PC-3 (cell line): ENCODE measurements around the gene HOOK2. TPM values are rescaled to one million over a fixed set of nuclear protein-coding genes. Genes with fewer than 3 reads are reported as not detected.
A peak's percentile ranks its signal among the peaks of the same experiment; 100 is the strongest.

ENCODE experiments used
- ATAC-seq: fragments of 200-7000 bp; cut with Tn5 transposase; 2 replicates; pipeline ENCODE4 v1.9.1; 2020; ENCODE audit warnings: mild to moderate bottlenecking, moderate library complexity
- BruUV-seq: library from RNA; stranded (reverse); fragments of 400-500 nt; replicated peaks from 2 replicates; lab custom pipeline; 2021; lab: Mats Ljungman, UMichigan
- CTCF ChIA-PET: fragments of 300-600 bp; sonication (Branson Sonifier 250); formaldehyde crosslinking; loops from one replicate; lab custom pipeline; 2022; ENCODE audit warnings: antibody characterized with exemption; lab: Charles Lee
- POLR2A ChIA-PET: fragments of 300-600 bp; sonication (Branson Sonifier 250); formaldehyde crosslinking; loops from one replicate; lab custom pipeline; 2022; ENCODE audit warnings: antibody characterized with exemption; ENCODE audit not compliant: unreplicated experiment; lab: Charles Lee
- DNase-seq: peaks from one replicate; pipeline ENCODE4 v3.0.0-alpha.2; 2015
- H2AFZ ChIP-seq: fragments of 300-600 bp; sonication (generic); 2 replicates; pipeline ENCODE4 v1.6.0; 2016; ENCODE audit warnings: antibody characterized with exemption, low read length
- H3F3A ChIP-seq: fragments of 300-600 bp; sonication (generic); one replicate; pipeline ENCODE4 v1.6.0; 2017; ENCODE audit warnings: antibody characterized with exemption, low read length, control low read depth, mild to moderate bottlenecking; ENCODE audit not compliant: unreplicated experiment
- H3K27ac ChIP-seq: fragments of 300-600 bp; sonication (generic); 2 replicates; pipeline ENCODE4 v1.5.1; 2016; ENCODE audit warnings: mild to moderate bottlenecking, low read length
- H3K27me3 ChIP-seq: fragments of 300-600 bp; sonication (generic); 2 replicates; pipeline ENCODE4 v1.6.1; 2016; ENCODE audit warnings: low read length, mixed read lengths
- H3K36me3 ChIP-seq: fragments of 300-600 bp; sonication (generic); 2 replicates; pipeline ENCODE4 v1.6.1; 2016; ENCODE audit warnings: low read depth, mixed run types, low read length, mixed read lengths
- H3K4me1 ChIP-seq: fragments of 300-600 bp; sonication (generic); 2 replicates; pipeline ENCODE4 v1.5.1; 2016; ENCODE audit warnings: low read length; ENCODE audit not compliant: insufficient read depth
- H3K4me2 ChIP-seq: fragments of 300-600 bp; sonication (generic); 2 replicates; pipeline ENCODE4 v1.6.0; 2016; ENCODE audit warnings: low read length
- H3K4me3 ChIP-seq: fragments of 300-600 bp; sonication (generic); 2 replicates; pipeline ENCODE4 v1.5.1; 2016; ENCODE audit warnings: mild to moderate bottlenecking, low read length, mixed read lengths
- H3K79me2 ChIP-seq: fragments of 300-600 bp; sonication (generic); 2 replicates; pipeline ENCODE4 v1.6.1; 2017; ENCODE audit warnings: low read length, mixed read lengths
- H3K9ac ChIP-seq: fragments of 300-600 bp; sonication (generic); 2 replicates; pipeline ENCODE4 v1.6.0; 2016; ENCODE audit warnings: mild to moderate bottlenecking, low read length
- H3K9me2 ChIP-seq: fragments of 300-600 bp; sonication (generic); replicated peaks from 2 replicates; pipeline ENCODE4 v1.6.1; 2016; ENCODE audit warnings: mixed run types, low read length, mixed read lengths
- H3K9me3 ChIP-seq: fragments of 300-600 bp; sonication (generic); 2 replicates; pipeline ENCODE4 v1.6.1; 2016; ENCODE audit warnings: low read length, mixed read lengths
- H4K20me1 ChIP-seq: fragments of 300-600 bp; sonication (generic); 2 replicates; pipeline ENCODE4 v1.6.1; 2016; ENCODE audit warnings: low read length, mixed read lengths
- CTCF ChIP-seq: fragments of 300-600 bp; sonication (generic); conservative IDR thresholded peaks from 2 replicates; pipeline ENCODE4 v1.5.1; 2017; ENCODE audit warnings: antibody characterized with exemption, low read depth, mild to moderate bottlenecking, low read length
- EZH2 ChIP-seq: fragments of 300-600 bp; sonication (generic); IDR thresholded peaks from one replicate; pipeline ENCODE4 v1.6.1; 2017; ENCODE audit warnings: antibody characterized with exemption, mild to moderate bottlenecking, low read length; ENCODE audit not compliant: unreplicated experiment
- EZH2phosphoT487 ChIP-seq: fragments of 300-600 bp; sonication (generic); IDR thresholded peaks from 2 replicates; pipeline ENCODE4 v1.6.1; 2018; ENCODE audit warnings: mild to moderate bottlenecking, antibody characterized with exemption, low read length, borderline replicate concordance
- intact Hi-C: fragments of 100-400 bp; cut with micrococcal nuclease; formaldehyde crosslinking; loops from 2 replicates; pipeline ENCODE4 v1.9.0; 2023
- total RNA-seq: library from RNA; depleted of rRNA; stranded (reverse); fragments of >200 nt; gene quantifications from 2 replicates; pipeline ENCODE4 v1.2.3, GENCODE V29; 2014

HOOK2 gene
- total RNA-seq, 1 experiment from 2014 or later, result 95.2 TPM

DNA sequence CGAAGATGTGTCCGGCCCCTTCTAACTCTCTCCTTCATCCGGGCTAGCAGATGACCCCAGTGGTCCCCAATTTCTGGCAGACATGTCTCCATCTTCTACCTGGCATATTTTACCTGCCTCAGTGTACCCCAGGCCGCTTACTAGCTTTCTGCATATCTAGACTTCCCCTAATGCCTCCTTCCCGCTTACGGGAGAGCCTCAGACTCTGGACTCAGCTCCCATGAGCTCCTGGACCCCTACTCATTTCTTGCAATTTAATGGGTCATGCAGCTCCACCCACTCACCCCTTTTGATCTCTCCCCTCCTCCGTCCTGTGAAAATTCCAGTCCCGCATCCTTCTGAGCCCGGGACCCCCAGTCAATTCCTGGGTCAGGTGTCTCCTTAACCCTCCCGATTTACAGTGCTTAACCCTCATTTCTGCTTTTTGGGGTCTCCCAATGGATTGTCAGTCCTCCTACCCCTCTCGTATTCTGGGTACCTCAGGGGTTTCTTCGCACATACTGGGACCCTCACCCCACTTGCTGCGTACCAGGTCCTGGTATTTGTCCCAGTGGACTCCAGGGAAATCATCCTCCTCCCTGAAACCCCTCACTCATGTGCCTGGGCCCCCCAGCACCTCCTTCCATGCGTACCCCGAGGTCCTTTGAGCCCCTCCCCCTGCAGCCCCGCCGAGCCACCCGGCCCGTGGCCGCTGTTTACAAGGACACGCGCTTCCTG lies 15.4 kb upstream of the HOOK2 start:
- peaks cover 21% of the 10 kb centered on the region for H3K79me2 ChIP-seq
- peaks cover 12% of the 10 kb centered on the region for H3F3A ChIP-seq
- ChIA-PET POLR2A (interaction anchor here (0.6 to 1.4 kb wide), 5 partner anchors 12 to 483 kb away, joined by 3 to 13 read pairs (median 8); partner anchors contain the start of gene FARSA), CTCF (interaction anchor here (1.0 to 1.1 kb wide), 2 partner anchors 8 to 33 kb away, joined by 5 read pairs; no protein-coding TSS in a partner anchor)
- peaks cover 16% of the 10 kb centered on the region for H4K20me1 ChIP-seq
- no peaks in the 10 kb centered on the region for H3K9me3 ChIP-seq
- no peaks in the 10 kb centered on the region for H3K27me3 ChIP-seq
- BruUV-seq, result no TSS peak
- intact Hi-C loops, result no loop called here
- H3K36me3 ChIP-seq, result no peaks in the 10 kb centered on the region
- peak overlapping the region; percentile 70; the same call in 1 of the 2 replicates for H2AFZ ChIP-seq
- peak overlapping the region; percentile 69 for H3K27ac ChIP-seq
- ATAC-seq, result no peak
- H3K9me2 ChIP-seq, result no peaks in the 10 kb centered on the region
- peak; percentile 26 for DNase-seq
- H3K4me2 ChIP-seq, result peak overlapping the region; percentile 92
- peaks cover 52% of the 10 kb centered on the region for H3K4me1 ChIP-seq
- H3K9ac ChIP-seq, result peak overlapping the region; percentile 52
- peak overlapping the region; percentile 90 for H3K4me3 ChIP-seq
- TF ChIP-seq EZH2 (no peak), CTCF (no peak), EZH2phosphoT487 (no peak)

DNA sequence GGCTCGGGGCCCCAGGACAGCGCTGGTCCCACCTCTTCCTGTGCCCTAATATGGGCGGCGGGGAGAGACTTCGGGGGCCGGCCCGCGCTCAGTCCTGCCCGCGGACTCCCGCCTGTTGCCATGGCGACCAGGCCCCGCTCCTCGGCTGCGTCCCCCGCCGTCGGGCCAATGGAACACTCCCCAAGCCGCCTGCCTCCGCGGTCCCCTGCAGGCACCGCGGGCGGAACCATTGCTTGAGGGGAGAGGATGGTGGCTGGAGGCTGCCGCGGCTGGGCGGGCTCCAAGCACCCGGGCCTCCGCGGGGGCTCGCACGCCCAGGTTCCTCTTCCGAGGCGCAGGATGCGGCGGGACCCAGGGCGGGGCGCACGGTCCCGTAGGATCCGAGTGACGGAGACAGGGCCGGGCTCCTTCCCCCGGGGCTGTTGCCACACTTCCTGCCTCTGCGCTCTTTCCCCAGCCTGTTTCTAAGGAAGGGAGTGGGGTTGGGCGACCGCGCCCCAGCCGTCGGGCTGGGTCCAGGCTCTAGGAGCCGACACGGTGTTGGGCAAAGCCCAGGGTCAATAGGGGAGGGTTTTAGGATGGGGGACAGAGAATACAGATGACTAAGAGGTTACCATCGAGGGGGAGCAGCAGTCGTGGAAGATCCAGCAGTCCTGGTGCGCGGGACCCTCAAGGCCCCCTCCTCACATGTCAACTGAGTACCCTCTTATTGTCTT lies 14.7 kb upstream of the HOOK2 start:
- Histone ChIP-seq H3K4me1 (peaks cover 58% of the 10 kb centered on the region), H3K9ac (peak overlapping the region; percentile 52), H3F3A (peaks cover 12% of the 10 kb centered on the region), H3K9me3 (no peaks in the 10 kb centered on the region), H3K27ac (peak overlapping the region; percentile 69), H3K79me2 (peaks cover 21% of the 10 kb centered on the region), H3K4me3 (peak overlapping the region; percentile 90), H4K20me1 (peaks cover 16% of the 10 kb centered on the region), H3K4me2 (peak overlapping the region; percentile 92), H2AFZ (peak overlapping the region; percentile 70), H3K9me2 (no peaks in the 10 kb centered on the region), H3K36me3 (no peaks in the 10 kb centered on the region), H3K27me3 (no peaks in the 10 kb centered on the region)
- ChIA-PET CTCF (interaction anchor here (0.5 kb wide), 1 partner anchor 10 kb away, joined by 3 read pairs; no protein-coding TSS in a partner anchor), POLR2A (no interaction called here)
- BruUV-seq, result no TSS peak
- ATAC-seq (peak; percentile 34), DNase-seq (peak; percentile 94)
- intact Hi-C loops, result no loop called here
- TF ChIP-seq CTCF (no peak), EZH2phosphoT487 (peak; percentile 90)
